MM.1S (cell line): ENCODE results near the gene HPX.

ENCODE experiments used
- CTCF ChIP-seq: fragments of 300-600 bp; sonication (generic); IDR thresholded peaks from 2 replicates; pipeline ENCODE4 v1.5.1; 2016; ENCODE audit warnings: antibody characterized with exemption, low read length, mixed read lengths
- EZH2 ChIP-seq: fragments of 300-600 bp; sonication (generic); optimal IDR thresholded peaks from 2 replicates; pipeline ENCODE3; 2017; ENCODE audit warnings: low read depth, mild to moderate bottlenecking, antibody characterized with exemption, low read length, mixed read lengths
- EZH2phosphoT487 ChIP-seq: fragments of 300-600 bp; sonication (generic); IDR thresholded peaks from 2 replicates; pipeline ENCODE4 v1.6.1; 2018; ENCODE audit warnings: antibody characterized with exemption, low read length

- TF ChIP-seq CTCF (peak; percentile 84), EZH2phosphoT487 (no peak), EZH2 (no peak)
Measured at GRCh38 chr11:6443269-6444003, 2.6 kb upstream of the HPX start.
